Neural cell (in vitro differentiated cells): ENCODE results near the gene CDK11B. TPM values are rescaled to one million over a fixed set of nuclear protein-coding genes. Genes with fewer than 3 reads are reported as not detected.

ENCODE experiments used
- H2AFZ ChIP-seq: fragments of 200-600, 300-800 bp; sonication (generic), shearing (Covaris generic); 2 replicates; pipeline ENCODE4 v1.6.0; 2014; ENCODE audit warnings: low read depth, mild to moderate bottlenecking, antibody characterized with exemption, low read length, moderate library complexity
- H3F3A ChIP-seq: fragments of 200-600 bp; shearing (Covaris generic); 2 replicates; pipeline ENCODE4 v1.6.1; 2016; ENCODE audit warnings: mild to moderate bottlenecking, moderate library complexity, mixed read lengths, antibody characterized with exemption, low read length; ENCODE audit not compliant: insufficient read depth, poor library complexity, severe bottlenecking
- H3K27ac ChIP-seq: fragments of 200-600, 300-800 bp; sonication (generic), shearing (Covaris generic); 2 replicates; pipeline ENCODE4 v1.5.1; 2014; ENCODE audit warnings: mild to moderate bottlenecking, low read length, moderate library complexity
- H3K27me3 ChIP-seq: fragments of 300-800, 200-600 bp; sonication (generic), shearing (Covaris generic); 2 replicates; pipeline ENCODE4 v1.6.0; 2014; ENCODE audit warnings: mild to moderate bottlenecking, low read depth, low read length, moderate library complexity; ENCODE audit not compliant: insufficient read depth
- H3K36me3 ChIP-seq: fragments of 300-800, 200-600 bp; sonication (generic), shearing (Covaris generic); 2 replicates; pipeline ENCODE4 v1.5.1; 2014; ENCODE audit warnings: mild to moderate bottlenecking, antibody characterized with exemption, low read length, moderate library complexity; ENCODE audit not compliant: insufficient read depth
- H3K4me2 ChIP-seq: fragments of 300-800, 200-600 bp; sonication (generic), shearing (Covaris generic); 2 replicates; pipeline ENCODE4 v1.6.0; 2014; ENCODE audit warnings: mild to moderate bottlenecking, low read length
- H3K4me3 ChIP-seq: fragments of 300-800, 200-600 bp; sonication (generic), shearing (Covaris generic); 2 replicates; pipeline ENCODE4 v1.5.1; 2014; ENCODE audit warnings: mild to moderate bottlenecking, low read length, moderate library complexity
- H3K79me2 ChIP-seq: fragments of 200-600 bp; shearing (Covaris generic); replicated peaks from 2 replicates; pipeline ENCODE4 v1.6.0; 2014; ENCODE audit warnings: mild to moderate bottlenecking, low read length, moderate library complexity; ENCODE audit not compliant: insufficient read depth
- H3K9ac ChIP-seq: fragments of 300-800, 200-600 bp; sonication (generic), shearing (Covaris generic); 2 replicates; pipeline ENCODE4 v1.6.1; 2016; ENCODE audit warnings: mild to moderate bottlenecking, low read length, mixed read lengths
- H3K9me2 ChIP-seq: fragments of 200-600 bp; shearing (Covaris generic); 2 replicates; pipeline ENCODE4 v1.6.1; 2016; ENCODE audit warnings: mild to moderate bottlenecking, low read length, mixed read lengths; ENCODE audit not compliant: insufficient read depth
- H3K9me3 ChIP-seq: fragments of 200-600, 300-800 bp; sonication (generic), shearing (Covaris generic); 2 replicates; pipeline ENCODE4 v1.6.1; 2016; ENCODE audit warnings: mild to moderate bottlenecking, mixed run types, low read length, moderate library complexity, mixed read lengths
- H4K20me1 ChIP-seq: fragments of 200-600 bp; shearing (Covaris generic); 2 replicates; pipeline ENCODE4 v1.6.1; 2016; ENCODE audit warnings: mild to moderate bottlenecking, mixed run types; ENCODE audit not compliant: insufficient read depth
- CTCF ChIP-seq: fragments of 450-650 bp; IDR thresholded peaks from 2 replicates; pipeline ENCODE4 v1.5.1; 2014; ENCODE audit warnings: antibody characterized with exemption, mild to moderate bottlenecking, moderate library complexity; ENCODE audit not compliant: poor library complexity, severe bottlenecking
- EP300 ChIP-seq: fragments of 450-650 bp; conservative IDR thresholded peaks from 2 replicates; pipeline ENCODE4 v1.6.1; 2014; ENCODE audit warnings: antibody characterized with exemption, mild to moderate bottlenecking, moderate library complexity; ENCODE audit not compliant: poor library complexity, severe bottlenecking
- EZH2 ChIP-seq: fragments of 200-600, 300-800 bp; shearing (Covaris generic), sonication (generic); IDR thresholded peaks from 2 replicates; pipeline ENCODE4 v1.6.1; 2014; ENCODE audit warnings: antibody characterized with exemption, low read length, borderline replicate concordance, mild to moderate bottlenecking; ENCODE audit not compliant: insufficient read depth, poor library complexity, severe bottlenecking
- MXI1 ChIP-seq: fragments of 450-650 bp; conservative IDR thresholded peaks from 2 replicates; pipeline ENCODE4 v1.6.1; 2014; ENCODE audit warnings: antibody characterized with exemption, mild to moderate bottlenecking; ENCODE audit not compliant: poor library complexity, severe bottlenecking
- POLR2AphosphoS5 ChIP-seq: IDR thresholded peaks from 2 replicates; pipeline ENCODE4 v1.6.1; 2012
- RAD21 ChIP-seq: fragments of 450-650 bp; conservative IDR thresholded peaks from 2 replicates; pipeline ENCODE4 v1.6.1; 2014; ENCODE audit warnings: antibody characterized with exemption, mild to moderate bottlenecking, moderate library complexity
- REST ChIP-seq: IDR thresholded peaks from 2 replicates; pipeline ENCODE4 v1.6.1; 2012; ENCODE audit warnings: borderline replicate concordance
- SMC3 ChIP-seq: fragments of 450-650 bp; conservative IDR thresholded peaks from 2 replicates; pipeline ENCODE4 v1.6.1; 2014; ENCODE audit warnings: antibody characterized with exemption, mild to moderate bottlenecking, moderate library complexity; ENCODE audit not compliant: poor library complexity
- TAF1 ChIP-seq: IDR thresholded peaks from 2 replicates; pipeline ENCODE4 v1.6.1; 2012; ENCODE audit warnings: low read depth
- polyA plus RNA-seq: library from polyadenylated mRNA; depleted of rRNA; stranded (reverse); fragments of >200 nt; gene quantifications from 2 replicates; pipeline ENCODE4 v1.2.3, GENCODE V29; 2014

The CDK11B gene
- polyA plus RNA-seq, 1 donor from 2014 or later: 9.6 TPM

GRCh38 chr1:1670866-1671265, 12.1 kb upstream of the CDK11B start:
- H3K27ac ChIP-seq: no peak overlapping the region
- no peaks in the 10 kb centered on the region for H3K27me3 ChIP-seq
- no peak overlapping the region for H3K4me2 ChIP-seq
- no peaks in the 10 kb centered on the region for H3F3A ChIP-seq
- H3K9ac ChIP-seq: no peak overlapping the region
- no peaks in the 10 kb centered on the region for H4K20me1 ChIP-seq
- peaks cover 4% of the 10 kb centered on the region for H3K79me2 ChIP-seq
- no peak overlapping the region for H2AFZ ChIP-seq
- no peak overlapping the region for H3K4me3 ChIP-seq
- H3K36me3 ChIP-seq: peaks cover 8% of the 10 kb centered on the region
- H3K9me3 ChIP-seq: no peaks in the 10 kb centered on the region
- no peaks in the 10 kb centered on the region for H3K9me2 ChIP-seq
- TF ChIP-seq RAD21 (no peak), MXI1 (no peak)

GRCh38 chr1:1669468-1670440, 10.9 kb upstream of the CDK11B start:
- TF ChIP-seq RAD21 (no peak), REST (no peak)
- no peak overlapping the region for H3K9ac ChIP-seq
- no peak overlapping the region for H3K27ac ChIP-seq
- H2AFZ ChIP-seq: no peak overlapping the region
- no peak overlapping the region for H3K4me3 ChIP-seq
- no peaks in the 10 kb centered on the region for H4K20me1 ChIP-seq
- H3K9me3 ChIP-seq: no peaks in the 10 kb centered on the region
- H3F3A ChIP-seq: no peaks in the 10 kb centered on the region
- H3K9me2 ChIP-seq: no peaks in the 10 kb centered on the region
- peaks cover 4% of the 10 kb centered on the region for H3K79me2 ChIP-seq
- no peak overlapping the region for H3K4me2 ChIP-seq
- no peaks in the 10 kb centered on the region for H3K27me3 ChIP-seq
- peaks cover 8% of the 10 kb centered on the region for H3K36me3 ChIP-seq

GRCh38 chr1:1666526-1666925, 7.7 kb upstream of the CDK11B start:
- Histone ChIP-seq H3K79me2 (no peaks in the 10 kb centered on the region), H3K27ac (no peak overlapping the region), H2AFZ (no peak overlapping the region), H3K4me2 (no peak overlapping the region), H3K4me3 (no peak overlapping the region), H3F3A (no peaks in the 10 kb centered on the region), H3K9ac (no peak overlapping the region), H4K20me1 (no peaks in the 10 kb centered on the region), H3K36me3 (peaks cover 3% of the 10 kb centered on the region), H3K27me3 (no peaks in the 10 kb centered on the region), H3K9me2 (no peaks in the 10 kb centered on the region), H3K9me3 (no peaks in the 10 kb centered on the region)
- TF ChIP-seq RAD21: no peak
- TF ChIP-seq TAF1: no peak
- TF ChIP-seq CTCF: no peak
- no peak for TF ChIP-seq REST
- no peak for TF ChIP-seq EZH2
- TF ChIP-seq SMC3: no peak
- no peak for TF ChIP-seq POLR2AphosphoS5
- no peak for TF ChIP-seq EP300
- TF ChIP-seq MXI1: no peak
